ENCODE data around the gene SLC51B. TPM values are rescaled to one million over a fixed set of nuclear protein-coding genes. Genes with fewer than 3 reads are reported as not detected.
A peak's percentile ranks its signal among the peaks of the same experiment; 100 is the strongest.

SLC51B gene
- total RNA-seq, 1 experiment from 2014 or later, result not detected

DNA sequence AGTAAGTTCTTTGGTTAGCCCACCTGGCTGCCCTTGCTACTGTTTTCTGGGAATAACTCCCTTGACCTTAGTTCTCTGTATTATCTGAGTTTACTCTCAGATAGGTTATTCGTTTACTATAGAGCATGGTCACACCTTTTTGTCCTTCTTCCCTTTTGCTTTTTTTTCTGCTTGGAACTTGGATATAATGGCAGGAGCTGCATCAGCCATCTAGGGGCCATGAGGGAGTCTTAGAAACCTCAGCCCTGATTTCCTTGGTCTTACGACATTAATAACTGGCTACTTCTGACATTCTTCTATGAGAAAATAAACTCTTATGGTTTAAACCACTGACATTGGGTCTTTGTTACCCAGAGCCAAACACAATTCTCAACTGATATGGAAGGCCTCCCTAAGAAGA lies 3.4 kb upstream of the SLC51B start:
- DNase-seq (ENCODE audit: low read depth), result no peak

DNA sequence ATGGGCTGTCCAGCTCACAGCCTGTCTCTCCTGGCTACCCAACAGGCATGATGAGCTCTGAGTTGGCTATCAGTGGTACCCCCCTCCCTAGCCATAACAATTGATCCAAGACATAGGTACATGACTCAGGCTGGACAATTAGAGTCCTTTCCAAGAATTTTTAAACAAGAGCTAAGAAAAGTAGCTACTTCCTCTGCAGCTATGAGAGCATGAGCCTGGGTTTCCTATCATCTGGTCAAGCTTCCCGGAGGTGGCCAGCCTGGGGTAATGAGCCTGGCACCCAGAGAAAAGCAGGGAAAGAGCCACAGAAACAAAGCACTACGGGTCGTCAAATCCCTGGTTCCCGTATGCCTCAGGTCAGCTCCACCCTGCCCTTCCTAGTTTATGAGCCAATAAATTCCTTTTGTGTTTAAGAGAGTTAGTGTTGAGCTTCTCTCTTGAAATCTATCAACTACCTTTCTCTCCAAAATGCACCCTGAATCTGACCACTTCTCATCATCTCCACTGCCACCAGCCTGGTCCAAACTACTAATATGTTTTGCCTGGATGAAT lies 2.3 kb upstream of the SLC51B start:
- DNase-seq (ENCODE audit: low read depth), result no peak

GRCh38 chr15:65044218-65044617 lies 969 bp upstream of the SLC51B start:
- peak; percentile 78 for DNase-seq (ENCODE audit: low read depth)

GRCh38 chr15:65048241-65048640 lies 3.1 kb downstream of the SLC51B start:
- no peak for DNase-seq (ENCODE audit: low read depth)

DNA sequence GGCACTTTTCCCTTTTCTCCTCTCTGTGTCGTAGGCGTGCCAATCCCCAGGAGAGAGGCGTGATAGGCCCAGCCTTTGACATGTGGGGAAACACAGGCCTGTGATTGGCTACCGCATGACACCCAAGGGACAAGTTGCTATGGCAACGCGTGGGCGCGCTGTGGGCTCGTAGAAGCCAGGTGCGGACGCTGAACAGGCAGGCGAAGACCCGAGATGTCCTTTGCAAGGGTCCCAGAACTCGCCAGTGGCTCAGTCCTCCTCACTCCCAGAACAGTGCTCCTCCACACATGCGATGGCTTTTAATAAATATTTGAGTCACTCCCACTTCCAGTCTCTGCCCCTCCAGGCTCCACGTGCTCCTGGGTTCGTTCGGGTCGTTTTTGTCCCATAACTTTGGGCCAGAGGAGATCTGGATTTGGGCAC lies 4.2 kb downstream of the SLC51B start:
- DNase-seq (ENCODE audit: low read depth), result no peak

DNA sequence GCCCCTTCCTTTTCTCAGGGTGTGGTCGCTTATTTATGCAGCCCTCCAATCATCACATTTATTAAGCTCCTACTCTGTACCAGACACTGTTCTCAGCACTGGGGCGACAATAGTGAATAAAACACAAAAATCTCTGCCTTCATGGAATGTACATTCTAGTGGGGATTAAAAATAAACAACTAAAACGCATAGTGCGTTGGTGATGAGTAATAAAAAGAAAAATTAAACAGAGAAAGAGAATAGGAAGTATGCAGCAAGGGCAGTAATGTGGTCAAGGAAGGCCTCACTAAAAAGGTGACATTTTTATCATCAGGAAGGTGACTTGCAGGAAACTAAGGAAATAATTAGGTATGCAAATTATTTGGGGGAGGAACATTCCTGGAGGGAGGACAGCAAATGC lies 5.1 kb downstream of the SLC51B start:
- DNase-seq (ENCODE audit: low read depth), result no peak

DNA sequence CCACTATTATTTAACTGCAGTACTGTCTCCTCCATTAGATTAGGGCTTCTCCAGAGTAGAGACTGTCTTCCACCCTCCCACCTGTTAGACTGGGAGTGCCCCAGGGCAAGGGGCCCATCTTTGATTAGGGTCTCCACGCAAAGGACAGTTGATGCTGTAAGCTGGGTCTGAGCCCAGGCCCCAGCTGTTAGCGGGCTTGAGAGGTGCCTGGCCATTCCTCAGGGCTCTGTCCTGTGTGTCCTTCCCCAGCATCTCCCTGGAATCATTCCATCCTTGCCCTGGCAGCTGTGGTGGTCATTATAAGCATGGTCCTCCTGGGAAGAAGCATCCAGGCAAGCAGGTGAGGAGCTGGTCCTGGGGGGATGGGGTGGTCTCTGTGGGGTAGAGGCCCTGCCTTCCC lies 6.1 kb downstream of the SLC51B start:
- no peak for DNase-seq (ENCODE audit: low read depth)

DNA sequence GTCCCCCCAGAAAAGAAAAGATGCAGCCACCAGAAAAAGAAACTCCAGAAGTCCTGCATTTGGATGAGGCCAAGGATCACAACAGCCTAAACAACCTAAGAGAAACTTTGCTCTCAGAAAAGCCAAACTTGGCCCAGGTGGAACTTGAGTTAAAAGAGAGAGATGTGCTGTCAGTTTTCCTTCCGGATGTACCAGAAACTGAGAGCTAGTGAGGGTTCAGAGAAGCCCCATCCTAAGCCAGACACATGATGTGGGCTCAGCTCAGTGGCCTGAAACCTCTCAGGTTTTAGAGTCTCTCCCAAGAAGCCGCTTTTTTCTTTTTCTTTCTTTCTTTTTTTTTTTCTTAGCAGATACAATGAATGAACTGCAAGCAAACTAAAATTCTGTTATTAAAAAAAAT lies 7.8 kb downstream of the SLC51B start:
- DNase-seq (ENCODE audit: low read depth), result no peak

GRCh38 chr15:65054333-65055200 lies 9.4 kb downstream of the SLC51B start:
- peak; percentile 60 for DNase-seq (ENCODE audit: low read depth)

DNA sequence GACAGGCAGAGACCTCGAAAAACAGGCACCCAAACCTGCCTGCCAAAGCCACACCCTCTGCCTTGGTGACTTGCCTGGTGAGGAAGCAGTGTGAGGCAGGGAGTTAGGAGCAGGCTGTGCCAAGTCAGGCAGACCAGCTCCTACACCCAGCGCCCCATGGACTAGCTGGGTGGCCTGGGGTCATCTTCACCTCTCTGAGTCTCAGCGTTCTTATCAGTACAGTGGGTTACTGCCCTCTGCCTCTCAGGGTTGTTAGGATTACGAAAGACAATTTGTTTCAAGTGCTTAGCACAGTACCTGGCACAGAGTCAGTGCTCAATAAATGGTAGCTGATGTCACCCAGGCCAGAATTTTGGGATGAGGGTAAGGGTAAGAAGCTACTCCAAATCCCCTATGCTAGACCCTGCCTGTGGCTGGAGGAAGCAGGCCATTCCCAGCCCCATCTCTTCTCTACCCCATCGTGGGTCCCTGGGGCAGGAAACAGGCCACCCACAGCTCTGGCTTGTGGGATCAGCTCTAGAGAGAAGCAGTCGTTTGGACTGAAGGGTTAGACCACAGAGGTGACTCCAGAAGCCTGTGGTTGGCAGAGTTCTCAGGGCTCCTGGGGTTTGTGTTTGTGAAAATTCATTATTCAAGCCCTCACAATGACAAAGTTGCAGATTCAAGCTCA lies 10.1 kb downstream of the SLC51B start:
- peak; percentile 32 for DNase-seq (ENCODE audit: low read depth)

- DNase-seq (ENCODE audit: low read depth), result no peak
These were observed 10.9 kb downstream of the SLC51B start for GRCh38 chr15:65056106-65056505.

GRCh38 chr15:65056868-65057548 lies 11.8 kb downstream of the SLC51B start:
- peak; percentile 62 for DNase-seq (ENCODE audit: low read depth)

- DNase-seq (ENCODE audit: low read depth), result no peak
These were observed 12.4 kb downstream of the SLC51B start for GRCh38 chr15:65057549-65057940.

DNA sequence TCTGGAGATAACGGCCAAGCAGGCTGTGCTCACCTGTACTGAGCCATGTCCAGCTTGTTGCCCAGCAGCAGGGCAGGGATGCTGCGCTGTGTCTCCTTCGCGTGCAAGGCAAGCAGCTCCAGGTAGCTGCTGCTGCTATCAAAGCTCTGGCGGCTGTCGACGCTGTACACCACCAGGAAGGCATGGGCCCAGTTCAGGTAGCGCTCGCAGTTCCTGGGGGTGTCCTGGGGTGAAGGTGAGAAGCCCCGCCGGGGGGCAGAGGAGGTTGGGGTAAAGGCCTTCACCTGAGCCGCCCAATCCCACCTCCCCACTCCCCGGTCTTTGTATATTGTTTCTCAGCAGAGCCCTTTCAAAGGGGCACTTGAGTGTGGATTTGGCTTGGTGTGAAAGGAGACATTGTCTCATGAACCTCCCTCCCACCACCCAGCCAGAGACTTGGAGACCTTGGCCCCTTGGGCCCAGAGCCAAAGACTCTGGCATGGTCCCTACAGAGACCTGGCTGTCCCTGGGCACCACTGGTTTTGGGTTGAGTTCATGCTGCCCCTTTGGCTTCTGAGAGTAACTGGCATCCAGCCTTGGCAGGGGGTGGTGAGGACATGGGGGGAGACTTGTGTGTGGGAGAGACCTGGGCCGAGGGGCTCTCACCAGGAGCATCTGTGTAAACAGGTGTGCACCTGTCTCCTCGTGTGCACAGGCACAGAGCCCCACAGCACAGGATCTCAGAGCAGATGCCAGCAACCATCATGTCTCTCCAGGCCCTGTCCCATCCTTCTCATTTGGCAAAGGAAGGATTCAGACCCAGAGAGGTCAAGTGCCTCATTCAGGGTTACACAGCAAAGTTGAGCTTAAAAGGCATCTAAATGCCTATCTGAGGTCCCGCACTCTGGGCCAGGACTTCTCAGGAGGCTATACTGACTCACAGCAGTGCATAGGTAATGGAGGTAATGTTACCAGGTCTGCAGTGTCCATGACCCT lies 13.5 kb downstream of the SLC51B start:
- DNase-seq (ENCODE audit: low read depth), result no peak

DNA sequence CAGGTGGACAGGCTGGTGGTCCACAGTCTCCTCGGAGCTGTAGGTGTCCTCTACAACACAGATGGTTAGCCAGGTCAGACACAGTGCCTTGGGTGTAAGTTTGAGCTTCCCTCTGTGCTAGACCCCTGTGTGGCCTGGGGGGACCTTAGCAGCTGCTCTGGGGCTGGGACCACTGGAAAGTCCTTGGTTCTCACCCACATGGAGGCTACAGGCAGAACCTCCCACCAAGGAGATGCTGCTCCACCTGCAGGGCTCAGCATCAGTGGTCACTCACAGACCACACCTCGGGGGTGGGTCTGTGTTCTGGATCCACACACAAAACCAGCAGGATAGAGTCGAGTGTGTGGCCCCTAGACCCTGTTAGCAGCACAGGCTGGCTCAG lies 14.2 kb downstream of the SLC51B start:
- DNase-seq (ENCODE audit: low read depth), result no peak

DNA sequence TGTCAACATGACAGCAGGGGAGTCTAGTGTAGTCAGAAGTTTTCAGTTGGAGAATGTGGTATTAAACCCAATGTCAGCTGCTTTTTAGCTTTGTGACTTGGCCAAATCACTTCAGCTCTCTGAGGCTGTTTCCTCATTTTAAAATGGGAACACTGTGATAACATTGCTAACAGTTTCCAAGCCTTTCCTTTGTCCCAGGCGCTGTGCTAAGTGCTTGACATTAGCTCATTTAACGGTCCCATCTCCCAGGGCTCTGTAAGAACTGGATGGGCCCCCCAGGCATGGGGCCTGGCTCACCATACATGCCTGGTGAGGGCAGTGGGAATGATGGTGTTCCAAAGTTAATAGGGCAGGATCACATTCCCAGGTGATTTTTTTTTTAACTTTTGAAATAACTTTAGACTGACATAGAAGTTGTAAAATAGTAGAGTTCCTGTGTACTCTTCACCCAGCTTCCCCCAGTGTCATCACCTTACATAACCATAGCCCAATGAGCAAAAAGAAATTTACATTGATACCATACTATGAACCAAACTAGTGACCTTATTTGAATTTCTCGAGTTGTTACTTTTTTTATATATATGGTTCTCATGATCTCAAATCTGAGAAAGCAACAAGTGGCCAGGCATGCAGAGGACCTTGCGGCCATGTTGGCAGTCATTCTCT lies 14.9 kb downstream of the SLC51B start:
- no peak for DNase-seq (ENCODE audit: low read depth)

DNA sequence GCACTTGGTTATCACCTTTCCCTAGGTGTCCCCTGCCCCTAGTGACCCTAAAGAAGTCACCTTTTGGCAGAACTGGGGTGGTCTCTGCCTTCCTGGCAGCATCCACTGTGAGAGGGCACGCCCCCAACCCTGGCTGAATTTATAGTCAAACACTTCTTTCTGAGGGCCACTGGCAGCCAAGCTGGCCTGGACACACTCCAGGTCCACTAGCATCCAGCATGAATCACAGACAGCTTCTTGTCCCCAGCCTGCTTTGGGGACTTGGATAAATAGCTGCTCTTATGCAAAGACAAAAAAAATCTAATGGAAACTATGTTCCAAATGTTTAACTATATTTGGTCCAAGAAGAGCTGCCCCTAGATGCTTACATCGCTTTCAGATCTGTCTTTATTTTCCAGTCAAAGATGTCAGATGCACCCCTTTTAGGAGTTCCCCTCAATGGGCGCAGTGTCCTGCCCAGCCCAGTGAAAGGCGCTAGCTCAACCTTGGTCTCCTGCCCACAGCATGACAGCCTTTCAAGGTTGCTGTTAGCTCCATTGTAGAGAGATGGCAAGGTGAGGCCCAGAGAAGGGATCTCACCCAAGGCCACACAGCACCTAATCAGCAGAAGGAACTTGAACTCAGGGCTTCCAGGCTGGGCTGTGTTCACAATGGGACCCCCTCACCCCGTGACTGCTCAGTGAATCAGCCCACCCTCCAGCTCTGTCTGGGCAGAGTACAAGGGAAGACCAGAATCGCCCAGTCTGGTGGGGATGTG lies 15.6 kb downstream of the SLC51B start:
- DNase-seq (ENCODE audit: low read depth), result no peak

DNA sequence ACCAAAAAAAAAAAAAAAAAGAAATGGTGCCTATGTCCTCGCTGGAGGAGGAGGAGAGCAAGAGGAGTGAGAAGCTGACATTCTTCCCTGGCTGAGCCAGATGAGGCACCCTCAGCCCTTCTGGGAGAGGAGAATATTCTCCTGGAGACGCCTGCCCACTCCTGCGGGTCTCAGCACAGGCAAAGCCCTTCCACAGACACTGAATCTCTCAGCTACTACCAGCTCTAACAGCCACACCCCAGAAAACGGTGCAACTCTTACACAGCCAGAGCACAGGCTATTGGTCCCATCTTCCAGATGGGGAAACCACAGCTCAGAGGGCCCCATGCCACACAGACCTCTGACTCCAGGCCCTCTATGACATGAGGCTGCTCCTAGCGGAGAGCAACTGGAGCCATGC lies 16.9 kb downstream of the SLC51B start:
- DNase-seq (ENCODE audit: low read depth), result no peak

DNA sequence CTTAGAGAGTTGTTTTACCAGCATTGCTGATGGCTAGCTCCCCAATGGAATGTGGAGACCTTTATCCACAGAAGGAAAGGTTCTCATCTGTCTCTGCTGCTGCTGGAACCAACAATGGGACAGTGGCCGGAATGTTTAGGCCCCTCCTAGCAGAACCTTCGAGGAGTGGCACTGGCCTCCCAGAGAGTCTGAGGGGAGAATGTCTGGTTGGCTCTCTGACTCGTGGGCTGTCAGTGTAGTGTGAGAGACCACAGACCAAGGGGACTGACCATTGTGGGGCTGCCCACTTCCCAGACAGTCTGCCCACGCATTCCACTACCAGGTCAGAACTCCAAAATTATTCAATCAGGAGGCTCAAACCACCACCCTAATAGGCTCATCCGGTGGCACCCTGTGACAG lies 17.5 kb downstream of the SLC51B start:
- DNase-seq (ENCODE audit: low read depth), result no peak

All from HT1080 (cell line).